LNCaP clone FGC (cell line): ENCODE data around the gene SCN3A.

Experiments used
- DNase-seq: peaks from one replicate; pipeline ENCODE4 v3.0.0-alpha.2; 2011; ENCODE audit warnings: low read depth
- H3K4me3 ChIP-seq: 2 replicates; pipeline ENCODE4 v1.5.1; 2011; ENCODE audit warnings: mild to moderate bottlenecking, low read depth, low read length, control low read depth
- TF ChIP-seq, protein P1 (sequence below): IDR thresholded peaks from 2 replicates; pipeline ENCODE4 v1.5.1; 2012; ENCODE audit warnings: mild to moderate bottlenecking; ENCODE audit not compliant: control insufficient read depth, insufficient read depth; ENCODE audit errors: extremely low read depth

Gene SCN3A

GRCh38 chr2:165115258-165115657, 88.6 kb downstream of the SCN3A start:
- DNase-seq: no peak
- TF ChIP-seq, protein P1, sequence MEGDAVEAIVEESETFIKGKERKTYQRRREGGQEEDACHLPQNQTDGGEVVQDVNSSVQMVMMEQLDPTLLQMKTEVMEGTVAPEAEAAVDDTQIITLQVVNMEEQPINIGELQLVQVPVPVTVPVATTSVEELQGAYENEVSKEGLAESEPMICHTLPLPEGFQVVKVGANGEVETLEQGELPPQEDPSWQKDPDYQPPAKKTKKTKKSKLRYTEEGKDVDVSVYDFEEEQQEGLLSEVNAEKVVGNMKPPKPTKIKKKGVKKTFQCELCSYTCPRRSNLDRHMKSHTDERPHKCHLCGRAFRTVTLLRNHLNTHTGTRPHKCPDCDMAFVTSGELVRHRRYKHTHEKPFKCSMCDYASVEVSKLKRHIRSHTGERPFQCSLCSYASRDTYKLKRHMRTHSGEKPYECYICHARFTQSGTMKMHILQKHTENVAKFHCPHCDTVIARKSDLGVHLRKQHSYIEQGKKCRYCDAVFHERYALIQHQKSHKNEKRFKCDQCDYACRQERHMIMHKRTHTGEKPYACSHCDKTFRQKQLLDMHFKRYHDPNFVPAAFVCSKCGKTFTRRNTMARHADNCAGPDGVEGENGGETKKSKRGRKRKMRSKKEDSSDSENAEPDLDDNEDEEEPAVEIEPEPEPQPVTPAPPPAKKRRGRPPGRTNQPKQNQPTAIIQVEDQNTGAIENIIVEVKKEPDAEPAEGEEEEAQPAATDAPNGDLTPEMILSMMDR: no peak
- H3K4me3 ChIP-seq: no peak overlapping the region

GRCh38 chr2:165114346-165114939, 89.4 kb downstream of the SCN3A start:
- DNase-seq: no peak
- TF ChIP-seq, protein P1: no peak
- H3K4me3 ChIP-seq: no peak overlapping the region

- no peak for DNase-seq
- TF ChIP-seq, protein P1: no peak
- H3K4me3 ChIP-seq: no peak overlapping the region
Observed at GRCh38 chr2:165113414-165113813, 90.4 kb downstream of the SCN3A start.

DNA sequence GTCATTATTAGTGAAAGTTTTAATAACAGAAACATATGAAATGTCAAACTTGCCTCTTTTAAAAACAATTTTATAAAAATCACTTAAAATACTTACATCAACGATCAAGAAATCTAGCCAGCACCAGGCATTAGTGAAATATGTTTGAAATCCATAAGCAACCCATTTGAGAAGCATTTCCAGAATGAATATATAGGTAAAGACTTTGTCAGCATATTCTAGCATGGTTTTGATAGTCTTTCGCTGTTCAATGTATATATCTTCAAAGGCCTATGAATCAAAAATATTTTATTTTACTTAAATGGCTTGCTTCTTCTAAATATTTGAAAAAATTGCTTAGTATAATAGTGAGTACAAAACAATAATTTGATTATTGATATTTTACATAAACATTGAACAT, 91.1 kb downstream of the SCN3A start:
- no peak for DNase-seq
- H3K4me3 ChIP-seq: no peak overlapping the region
- TF ChIP-seq, protein P1: no peak

- DNase-seq: no peak
- H3K4me3 ChIP-seq: no peak overlapping the region
- TF ChIP-seq, protein P1: no peak
Observed at GRCh38 chr2:165112133-165112573, 91.7 kb downstream of the SCN3A start.

DNA sequence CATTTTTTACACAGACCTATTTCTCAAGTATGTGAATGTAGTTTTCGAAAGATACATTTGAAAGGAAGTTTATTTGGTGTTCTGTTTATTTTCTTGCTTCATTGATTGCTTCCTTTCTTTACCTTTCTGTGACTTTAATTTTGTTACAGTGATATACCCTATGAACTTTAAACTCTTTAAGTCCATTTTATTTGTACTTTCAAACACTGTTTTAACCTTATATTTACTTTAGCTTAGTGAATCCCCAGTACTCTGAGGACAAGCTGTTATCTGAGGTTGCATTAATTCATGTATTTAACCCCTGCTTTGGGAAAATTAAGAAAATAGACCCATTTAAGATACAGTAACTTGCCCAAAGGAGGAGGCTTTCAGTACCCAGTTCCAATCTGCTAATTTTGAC, 93.5 kb downstream of the SCN3A start:
- DNase-seq: no peak
- no peak overlapping the region for H3K4me3 ChIP-seq
- TF ChIP-seq, protein P1: no peak

DNA sequence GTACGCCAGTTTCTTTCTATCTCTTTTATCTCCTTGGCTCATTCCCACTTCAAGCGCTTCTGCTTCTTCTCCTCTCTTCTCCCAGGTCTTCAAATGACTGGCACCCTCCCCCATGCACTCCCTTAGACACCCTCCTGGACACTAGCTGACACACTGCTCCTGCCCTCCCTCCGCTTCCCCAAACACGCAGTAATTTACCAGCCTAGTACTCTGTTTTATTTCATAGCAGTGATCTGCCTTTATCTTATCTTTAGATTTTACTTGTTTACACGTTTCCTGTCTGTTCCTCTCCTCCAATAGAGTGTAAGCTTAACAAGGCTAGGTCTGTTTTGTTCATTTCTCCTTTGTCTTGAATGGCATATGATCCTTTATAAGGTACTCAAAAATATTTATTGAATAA, 93.9 kb downstream of the SCN3A start:
- DNase-seq: no peak
- H3K4me3 ChIP-seq: no peak overlapping the region
- TF ChIP-seq, protein P1: no peak
